DOHH2 (cell line): ENCODE measurements around the gene AFAP1.

Experiments used
- H3F3A ChIP-seq: fragments of 200-600 bp; sonication (generic), shearing (Covaris generic); 2 replicates; pipeline ENCODE4 v1.6.0; 2016; ENCODE audit warnings: antibody characterized with exemption, mild to moderate bottlenecking; ENCODE audit not compliant: control insufficient read depth, insufficient read depth
- H3K27ac ChIP-seq: fragments of 200-600 bp; sonication (generic); 2 replicates; pipeline ENCODE4 v1.5.1; 2014; ENCODE audit warnings: low read depth, mild to moderate bottlenecking, low read length, moderate library complexity
- H3K27me3 ChIP-seq: fragments of 200-600 bp; sonication (generic); 2 replicates; pipeline ENCODE4 v1.6.1; 2014; ENCODE audit warnings: mild to moderate bottlenecking, low read length, mixed read lengths; ENCODE audit not compliant: control insufficient read depth
- H3K36me3 ChIP-seq: fragments of 200-600 bp; sonication (generic); 2 replicates; pipeline ENCODE4 v1.6.1; 2014; ENCODE audit warnings: mild to moderate bottlenecking, low read length, moderate library complexity, mixed read lengths; ENCODE audit not compliant: control insufficient read depth
- H3K4me1 ChIP-seq: fragments of 200-600 bp; sonication (generic); 2 replicates; pipeline ENCODE4 v1.6.1; 2014; ENCODE audit warnings: mild to moderate bottlenecking, low read length, mixed read lengths; ENCODE audit not compliant: control insufficient read depth
- H3K4me2 ChIP-seq: fragments of 200-600 bp; sonication (generic); 2 replicates; pipeline ENCODE4 v1.6.0; 2014; ENCODE audit warnings: mild to moderate bottlenecking, low read length, moderate library complexity
- H3K4me3 ChIP-seq: fragments of 200-600 bp; sonication (generic); 2 replicates; pipeline ENCODE4 v1.5.1; 2014; ENCODE audit warnings: mild to moderate bottlenecking, low read length, mixed read lengths
- H3K79me2 ChIP-seq: fragments of 200-600 bp; sonication (generic); 2 replicates; pipeline ENCODE4 v1.6.1; 2014; ENCODE audit warnings: mild to moderate bottlenecking, low read length, mixed read lengths; ENCODE audit not compliant: control insufficient read depth
- H3K9me2 ChIP-seq: fragments of 200-600 bp; sonication (generic); replicated peaks from 2 replicates; pipeline ENCODE4 v1.6.1; 2014; ENCODE audit warnings: mild to moderate bottlenecking, low read length, mixed read lengths; ENCODE audit not compliant: control insufficient read depth
- H3K9me3 ChIP-seq: fragments of 200-600 bp; sonication (generic); 2 replicates; pipeline ENCODE4 v1.6.1; 2014; ENCODE audit warnings: antibody characterized with exemption, low read length, mixed read lengths; ENCODE audit not compliant: control insufficient read depth, insufficient read depth
- H4K20me1 ChIP-seq: fragments of 200-600 bp; sonication (generic); 2 replicates; pipeline ENCODE4 v1.6.0; 2014; ENCODE audit warnings: low read depth, mild to moderate bottlenecking, antibody characterized with exemption, low read length, moderate library complexity; ENCODE audit not compliant: control insufficient read depth, insufficient read depth
- EZH2phosphoT487 ChIP-seq: fragments of 200-600 bp; sonication (generic); IDR thresholded peaks from 2 replicates; pipeline ENCODE4 v1.6.1; 2017; ENCODE audit warnings: borderline replicate concordance, mild to moderate bottlenecking, antibody characterized with exemption, low read length, moderate library complexity, mixed read lengths
- TF ChIP-seq, protein P1 (sequence below): fragments of 200-600 bp; sonication (generic); IDR thresholded peaks from one replicate; pipeline ENCODE4 v1.5.1; 2014; ENCODE audit warnings: antibody characterized with exemption, mild to moderate bottlenecking, low read depth, low read length; ENCODE audit not compliant: poor library complexity, severe bottlenecking

AFAP1 gene

DNA sequence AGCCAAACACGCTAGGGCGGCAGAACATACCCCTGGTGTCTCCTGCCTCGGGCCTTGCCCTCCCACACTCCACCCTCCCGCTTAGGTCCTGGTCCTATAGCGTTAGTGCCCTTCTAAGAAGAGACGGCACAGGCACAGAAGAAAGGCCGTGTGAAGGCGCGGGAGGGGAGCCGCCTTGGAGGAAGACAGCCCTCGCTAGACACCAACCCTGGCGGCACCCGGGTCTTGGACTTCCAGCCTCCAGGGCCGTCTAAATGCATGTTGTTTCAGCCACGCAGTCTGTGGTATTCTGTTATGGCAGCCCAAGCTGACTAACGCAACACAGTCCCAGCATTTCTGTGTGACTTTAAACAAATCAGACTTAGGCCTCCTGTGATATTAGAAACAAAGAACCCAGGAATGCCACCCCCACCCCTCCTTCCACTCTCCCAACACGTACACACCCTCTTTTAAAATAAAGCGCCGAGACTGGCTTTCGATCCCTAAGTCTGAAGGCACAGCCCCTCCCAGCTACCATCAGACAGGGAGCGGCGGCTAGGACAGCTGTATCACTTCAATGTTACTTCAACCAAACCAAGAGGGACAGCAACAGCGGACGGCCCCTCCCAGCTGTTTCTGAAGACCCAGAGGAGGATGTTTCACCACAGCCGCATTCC, 128.0 kb downstream of the AFAP1 start:
- Histone ChIP-seq H3K4me1 (no peaks in the 10 kb centered on the region), H3K79me2 (no peaks in the 10 kb centered on the region), H3K9me3 (no peaks in the 10 kb centered on the region), H3K9me2 (no peaks in the 10 kb centered on the region), H3K27ac (no peak overlapping the region), H3F3A (no peaks in the 10 kb centered on the region), H3K27me3 (peaks cover 4% of the 10 kb centered on the region; the same call in 1 of the 2 replicates), H3K4me2 (no peak overlapping the region), H4K20me1 (no peaks in the 10 kb centered on the region), H3K4me3 (no peak overlapping the region), H3K36me3 (no peaks in the 10 kb centered on the region)
- TF ChIP-seq EZH2phosphoT487 = no peak
- TF ChIP-seq, protein P1, sequence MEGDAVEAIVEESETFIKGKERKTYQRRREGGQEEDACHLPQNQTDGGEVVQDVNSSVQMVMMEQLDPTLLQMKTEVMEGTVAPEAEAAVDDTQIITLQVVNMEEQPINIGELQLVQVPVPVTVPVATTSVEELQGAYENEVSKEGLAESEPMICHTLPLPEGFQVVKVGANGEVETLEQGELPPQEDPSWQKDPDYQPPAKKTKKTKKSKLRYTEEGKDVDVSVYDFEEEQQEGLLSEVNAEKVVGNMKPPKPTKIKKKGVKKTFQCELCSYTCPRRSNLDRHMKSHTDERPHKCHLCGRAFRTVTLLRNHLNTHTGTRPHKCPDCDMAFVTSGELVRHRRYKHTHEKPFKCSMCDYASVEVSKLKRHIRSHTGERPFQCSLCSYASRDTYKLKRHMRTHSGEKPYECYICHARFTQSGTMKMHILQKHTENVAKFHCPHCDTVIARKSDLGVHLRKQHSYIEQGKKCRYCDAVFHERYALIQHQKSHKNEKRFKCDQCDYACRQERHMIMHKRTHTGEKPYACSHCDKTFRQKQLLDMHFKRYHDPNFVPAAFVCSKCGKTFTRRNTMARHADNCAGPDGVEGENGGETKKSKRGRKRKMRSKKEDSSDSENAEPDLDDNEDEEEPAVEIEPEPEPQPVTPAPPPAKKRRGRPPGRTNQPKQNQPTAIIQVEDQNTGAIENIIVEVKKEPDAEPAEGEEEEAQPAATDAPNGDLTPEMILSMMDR = no peak

DNA sequence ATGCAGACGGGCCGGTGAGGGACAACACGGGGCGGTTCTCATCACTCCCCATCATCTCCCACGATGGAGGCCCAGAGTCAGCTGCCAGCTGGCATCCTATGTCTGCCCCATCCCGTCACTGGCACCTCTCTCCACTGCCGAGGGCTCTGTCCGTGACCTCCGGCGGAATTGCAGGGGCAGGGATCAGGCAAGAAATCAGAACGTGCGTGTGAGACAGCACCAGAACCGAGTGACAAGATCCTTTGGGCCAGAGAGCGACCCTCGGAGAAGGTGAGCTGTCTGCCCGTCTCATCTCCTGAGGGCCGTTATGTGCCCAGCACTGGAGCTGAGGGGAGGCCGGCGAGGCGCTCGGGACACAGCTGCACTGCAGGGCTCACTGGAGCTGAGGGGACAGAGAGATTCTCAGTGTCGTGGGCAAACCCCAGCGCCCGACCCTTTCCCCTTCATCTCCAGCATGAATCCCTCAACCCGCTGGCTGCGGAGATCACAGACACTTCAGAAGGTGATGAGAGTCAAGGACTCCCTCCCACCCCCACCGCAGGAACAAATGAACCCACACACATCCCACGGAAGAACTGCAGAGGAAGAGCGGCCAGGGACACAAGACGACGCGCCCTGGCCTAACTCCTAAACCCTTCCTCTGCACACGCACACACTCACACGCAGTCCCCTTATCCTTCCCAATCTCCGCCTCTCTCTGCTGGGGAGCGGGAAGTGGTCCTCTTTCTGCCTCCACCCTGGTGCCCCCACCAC, 128.7 kb downstream of the AFAP1 start:
- H3K9me2 ChIP-seq = no peaks in the 10 kb centered on the region
- H3K4me3 ChIP-seq = no peak overlapping the region
- H3K27me3 ChIP-seq = no peaks in the 10 kb centered on the region; the same call in 1 of the 2 replicates
- H3K4me1 ChIP-seq = no peaks in the 10 kb centered on the region
- no peaks in the 10 kb centered on the region for H3K79me2 ChIP-seq
- no peaks in the 10 kb centered on the region for H4K20me1 ChIP-seq
- H3K4me2 ChIP-seq = no peak overlapping the region
- no peaks in the 10 kb centered on the region for H3K36me3 ChIP-seq
- no peak overlapping the region for H3K27ac ChIP-seq
- H3F3A ChIP-seq = no peaks in the 10 kb centered on the region
- H3K9me3 ChIP-seq = no peaks in the 10 kb centered on the region
- TF ChIP-seq, protein P1 = no peak
- TF ChIP-seq EZH2phosphoT487 = no peak

GRCh38 chr4:7808752-7809151, 130.9 kb downstream of the AFAP1 start:
- no peaks in the 10 kb centered on the region for H4K20me1 ChIP-seq
- TF ChIP-seq, protein P1 = no peak
- no peak for TF ChIP-seq EZH2phosphoT487
- no peaks in the 10 kb centered on the region; the same call in 1 of the 2 replicates for H3K4me1 ChIP-seq
- H3K27ac ChIP-seq = no peak overlapping the region
- H3K79me2 ChIP-seq = no peaks in the 10 kb centered on the region
- H3K27me3 ChIP-seq = peaks cover 7% of the 10 kb centered on the region; the same call in 1 of the 2 replicates
- no peaks in the 10 kb centered on the region for H3F3A ChIP-seq
- no peaks in the 10 kb centered on the region for H3K36me3 ChIP-seq
- H3K9me3 ChIP-seq = no peaks in the 10 kb centered on the region
- no peak overlapping the region for H3K4me2 ChIP-seq
- no peaks in the 10 kb centered on the region for H3K9me2 ChIP-seq
- no peak overlapping the region for H3K4me3 ChIP-seq
